Measurements from ENCODE around the gene UGT2A2.

GRCh38 chr4:69658133-69658532 is 18.7 kb upstream of the UGT2A2 start:
- TF ChIP-seq, protein P1, sequence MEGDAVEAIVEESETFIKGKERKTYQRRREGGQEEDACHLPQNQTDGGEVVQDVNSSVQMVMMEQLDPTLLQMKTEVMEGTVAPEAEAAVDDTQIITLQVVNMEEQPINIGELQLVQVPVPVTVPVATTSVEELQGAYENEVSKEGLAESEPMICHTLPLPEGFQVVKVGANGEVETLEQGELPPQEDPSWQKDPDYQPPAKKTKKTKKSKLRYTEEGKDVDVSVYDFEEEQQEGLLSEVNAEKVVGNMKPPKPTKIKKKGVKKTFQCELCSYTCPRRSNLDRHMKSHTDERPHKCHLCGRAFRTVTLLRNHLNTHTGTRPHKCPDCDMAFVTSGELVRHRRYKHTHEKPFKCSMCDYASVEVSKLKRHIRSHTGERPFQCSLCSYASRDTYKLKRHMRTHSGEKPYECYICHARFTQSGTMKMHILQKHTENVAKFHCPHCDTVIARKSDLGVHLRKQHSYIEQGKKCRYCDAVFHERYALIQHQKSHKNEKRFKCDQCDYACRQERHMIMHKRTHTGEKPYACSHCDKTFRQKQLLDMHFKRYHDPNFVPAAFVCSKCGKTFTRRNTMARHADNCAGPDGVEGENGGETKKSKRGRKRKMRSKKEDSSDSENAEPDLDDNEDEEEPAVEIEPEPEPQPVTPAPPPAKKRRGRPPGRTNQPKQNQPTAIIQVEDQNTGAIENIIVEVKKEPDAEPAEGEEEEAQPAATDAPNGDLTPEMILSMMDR (IDR thresholded peaks at IDR 0.05 in 2 of 3, conservative IDR thresholded peaks at IDR 0.05 in 1 of 3; ENCODE audit: control insufficient read depth in 2 of 3, extremely low read depth in 1 of 3, insufficient read depth in 1 of 3, low read depth in 3 of 3, low read length in 3 of 3) = no peak
- no peak for TF ChIP-seq EZH2 (IDR thresholded peaks at IDR 0.05; ENCODE audit: borderline replicate concordance, control insufficient read depth, low read depth, low read length)
- no peak for TF ChIP-seq EED (IDR thresholded peaks at IDR 0.05; ENCODE audit: low read depth)
- TF ChIP-seq NFXL1 (IDR thresholded peaks at IDR 0.05; ENCODE audit: borderline replicate concordance) = no peak
- TF ChIP-seq, protein P2, sequence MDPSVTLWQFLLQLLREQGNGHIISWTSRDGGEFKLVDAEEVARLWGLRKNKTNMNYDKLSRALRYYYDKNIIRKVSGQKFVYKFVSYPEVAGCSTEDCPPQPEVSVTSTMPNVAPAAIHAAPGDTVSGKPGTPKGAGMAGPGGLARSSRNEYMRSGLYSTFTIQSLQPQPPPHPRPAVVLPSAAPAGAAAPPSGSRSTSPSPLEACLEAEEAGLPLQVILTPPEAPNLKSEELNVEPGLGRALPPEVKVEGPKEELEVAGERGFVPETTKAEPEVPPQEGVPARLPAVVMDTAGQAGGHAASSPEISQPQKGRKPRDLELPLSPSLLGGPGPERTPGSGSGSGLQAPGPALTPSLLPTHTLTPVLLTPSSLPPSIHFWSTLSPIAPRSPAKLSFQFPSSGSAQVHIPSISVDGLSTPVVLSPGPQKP (IDR thresholded peaks at IDR 0.05; ENCODE audit: low read depth, low read length) = no peak
- TF ChIP-seq ZNF274 (IDR thresholded peaks at IDR 0.05; ENCODE audit: insufficient read depth, insufficient read length) = no peak
- no peak for TF ChIP-seq RCOR1 (conservative IDR thresholded peaks at IDR 0.05; ENCODE audit: low read depth, low read length)
- no peak for TF ChIP-seq CHD2 (IDR thresholded peaks at IDR 0.05; ENCODE audit: borderline replicate concordance, low read depth, low read length)
- TF ChIP-seq POLR2A (IDR thresholded peaks at IDR 0.05; ENCODE audit: low read depth, low read length) = no peak
- no peak for TF ChIP-seq NR2C1 (IDR thresholded peaks at IDR 0.05)
- no peak for TF ChIP-seq E4F1 (IDR thresholded peaks at IDR 0.05; ENCODE audit: borderline replicate concordance, partially characterized antibody)
- TF ChIP-seq ETV6 (conservative IDR thresholded peaks at IDR 0.05 in 1 of 2, IDR thresholded peaks at IDR 0.05 in 1 of 2; ENCODE audit: borderline replicate concordance in 1 of 2, low read depth in 1 of 2) = no peak
- TF ChIP-seq POLR2AphosphoS5 (IDR thresholded peaks at IDR 0.05; ENCODE audit: low read length) = no peak
